ENCODE data around the gene C2CD3.

C2CD3 gene

GRCh38 chr11:73980001-73980961, 190.5 kb downstream of the C2CD3 start:
- no peak for TF ChIP-seq CTCF (IDR thresholded peaks at IDR 0.05)

- no peak for TF ChIP-seq CTCF (IDR thresholded peaks at IDR 0.05)
Observed at GRCh38 chr11:73978576-73979086, 192.2 kb downstream of the C2CD3 start.

GRCh38 chr11:73977856-73978519, 192.8 kb downstream of the C2CD3 start:
- no peak for TF ChIP-seq CTCF (IDR thresholded peaks at IDR 0.05)

- no peak for TF ChIP-seq CTCF (IDR thresholded peaks at IDR 0.05)
Observed at GRCh38 chr11:73976451-73977151, 194.2 kb downstream of the C2CD3 start.

- no peak for TF ChIP-seq CTCF (IDR thresholded peaks at IDR 0.05)
Observed at GRCh38 chr11:73975479-73975757, 195.4 kb downstream of the C2CD3 start.

GRCh38 chr11:73974604-73975478, 196.0 kb downstream of the C2CD3 start:
- no peak for TF ChIP-seq CTCF (IDR thresholded peaks at IDR 0.05)

Measured in LNCAP (cell line).